ENCODE results near the gene CELSR1.

- TF ChIP-seq TAF1 (IDR thresholded peaks at IDR 0.05; ENCODE audit: borderline replicate concordance, low read depth, low read length) (no peak), POLR2A (IDR thresholded peaks at IDR 0.05; ENCODE audit: low read depth, low read length) (no peak)
Measured at GRCh38 chr22:46419754-46420571, 117.5 kb downstream of the CELSR1 start.

Data from GM12892 (cell line).